Glutamatergic neuron (in vitro differentiated cells): Measurements from ENCODE around the gene SLC25A26. TPM values are rescaled to one million over a fixed set of nuclear protein-coding genes. Genes with fewer than 3 reads are reported as not detected.

ENCODE experiments used
- DNase-seq: peaks from one replicate; pipeline ENCODE4 v3.0.0; 2022
- H3K27ac Mint-ChIP-seq: one replicate; pipeline ENCODE4 v1.8.0; 2020; ENCODE audit warnings: mild to moderate bottlenecking, mixed read lengths, inconsistent platforms; ENCODE audit not compliant: unreplicated experiment
- H3K27me3 Mint-ChIP-seq: one replicate; pipeline ENCODE4 v1.8.0; 2020; ENCODE audit warnings: mild to moderate bottlenecking, moderate library complexity, mixed read lengths, inconsistent platforms; ENCODE audit not compliant: unreplicated experiment
- H3K36me3 Mint-ChIP-seq: one replicate; pipeline ENCODE4 v1.8.0; 2020; ENCODE audit warnings: mild to moderate bottlenecking, mixed read lengths, inconsistent platforms; ENCODE audit not compliant: unreplicated experiment
- H3K4me1 Mint-ChIP-seq: one replicate; pipeline ENCODE4 v1.8.0; 2020; ENCODE audit warnings: mild to moderate bottlenecking, low read depth, mixed read lengths, inconsistent platforms; ENCODE audit not compliant: unreplicated experiment
- H3K4me3 Mint-ChIP-seq: one replicate; pipeline ENCODE4 v1.8.0; 2020; ENCODE audit warnings: mild to moderate bottlenecking, mixed read lengths, inconsistent platforms; ENCODE audit not compliant: unreplicated experiment
- H3K9me3 Mint-ChIP-seq: one replicate; pipeline ENCODE4 v1.8.0; 2020; ENCODE audit warnings: mild to moderate bottlenecking, moderate library complexity, mixed read lengths, inconsistent platforms; ENCODE audit not compliant: unreplicated experiment
- total RNA-seq: library from RNA; stranded (reverse); fragmentation: NEBNext Ultra II Directional; extraction: Animal tissue kit (Norgen Biotek cat#: 25700); gene quantifications from one replicate; pipeline ENCODE4 v1.2.1, GENCODE V29; 2021; ENCODE audit not compliant: unreplicated experiment
- TF ChIP-seq, protein P1 (sequence below): fragments of 200-600 bp; sonication (generic); IDR thresholded peaks from one replicate; pipeline ENCODE4 v1.5.0; 2021; ENCODE audit not compliant: partially characterized antibody, unreplicated experiment

SLC25A26 gene
- total RNA-seq, 1 donor from 2014 or later: 12.7 TPM

DNA sequence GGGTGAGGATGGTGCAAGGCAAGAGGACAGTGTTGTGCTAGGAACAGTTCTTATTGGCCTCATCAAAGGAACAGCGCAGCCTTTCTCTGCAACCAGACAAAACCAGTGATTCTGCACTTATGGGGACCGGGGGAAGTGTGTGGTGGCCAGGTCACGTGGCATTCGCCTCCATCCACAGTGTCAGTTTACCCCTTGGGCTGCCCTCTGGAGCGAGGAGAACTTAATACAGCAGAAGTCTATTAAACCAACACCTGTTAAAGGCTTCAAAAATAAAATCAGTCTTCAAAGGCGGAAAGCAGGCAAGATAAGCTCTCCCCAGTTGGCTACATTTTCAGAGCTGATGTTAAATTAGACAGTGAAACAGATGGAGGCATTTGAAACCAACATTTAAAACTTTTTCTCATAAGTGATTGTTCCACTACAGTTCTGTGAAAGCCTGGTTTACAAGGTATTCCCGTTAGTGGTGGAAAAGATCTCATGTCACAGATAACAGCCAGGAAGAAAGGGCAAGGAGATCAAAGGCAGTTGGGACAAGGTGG lies 204.8 kb downstream of the SLC25A26 start:
- H3K27ac Mint-ChIP-seq: no peak overlapping the region
- TF ChIP-seq, protein P1, sequence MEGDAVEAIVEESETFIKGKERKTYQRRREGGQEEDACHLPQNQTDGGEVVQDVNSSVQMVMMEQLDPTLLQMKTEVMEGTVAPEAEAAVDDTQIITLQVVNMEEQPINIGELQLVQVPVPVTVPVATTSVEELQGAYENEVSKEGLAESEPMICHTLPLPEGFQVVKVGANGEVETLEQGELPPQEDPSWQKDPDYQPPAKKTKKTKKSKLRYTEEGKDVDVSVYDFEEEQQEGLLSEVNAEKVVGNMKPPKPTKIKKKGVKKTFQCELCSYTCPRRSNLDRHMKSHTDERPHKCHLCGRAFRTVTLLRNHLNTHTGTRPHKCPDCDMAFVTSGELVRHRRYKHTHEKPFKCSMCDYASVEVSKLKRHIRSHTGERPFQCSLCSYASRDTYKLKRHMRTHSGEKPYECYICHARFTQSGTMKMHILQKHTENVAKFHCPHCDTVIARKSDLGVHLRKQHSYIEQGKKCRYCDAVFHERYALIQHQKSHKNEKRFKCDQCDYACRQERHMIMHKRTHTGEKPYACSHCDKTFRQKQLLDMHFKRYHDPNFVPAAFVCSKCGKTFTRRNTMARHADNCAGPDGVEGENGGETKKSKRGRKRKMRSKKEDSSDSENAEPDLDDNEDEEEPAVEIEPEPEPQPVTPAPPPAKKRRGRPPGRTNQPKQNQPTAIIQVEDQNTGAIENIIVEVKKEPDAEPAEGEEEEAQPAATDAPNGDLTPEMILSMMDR: no peak
- no peak for DNase-seq
- peaks cover 20% of the 10 kb centered on the region for H3K36me3 Mint-ChIP-seq
- H3K9me3 Mint-ChIP-seq: peaks cover 19% of the 10 kb centered on the region
- H3K4me3 Mint-ChIP-seq: no peak overlapping the region
- peaks cover 2% of the 10 kb centered on the region for H3K27me3 Mint-ChIP-seq
- peaks cover 42% of the 10 kb centered on the region for H3K4me1 Mint-ChIP-seq

DNA sequence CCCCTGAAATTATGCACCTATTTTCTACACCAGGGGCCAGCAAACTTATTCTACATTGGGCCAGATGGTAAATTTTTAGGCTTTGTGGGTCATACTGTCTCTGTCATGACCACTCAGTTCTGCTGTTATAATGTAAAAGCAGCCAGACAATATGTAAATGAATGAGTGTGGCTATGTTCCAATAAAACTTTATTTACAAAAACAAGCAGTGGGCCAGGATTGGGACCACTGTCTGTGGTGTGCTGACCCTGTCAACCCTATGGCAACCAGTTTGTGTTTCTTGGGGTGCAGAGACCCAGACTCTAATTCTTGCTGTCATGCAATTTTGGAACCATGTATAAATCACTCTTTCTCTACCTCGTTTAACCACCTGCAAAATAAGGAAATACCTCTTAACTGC lies 205.3 kb downstream of the SLC25A26 start:
- no peak overlapping the region for H3K4me3 Mint-ChIP-seq

DNA sequence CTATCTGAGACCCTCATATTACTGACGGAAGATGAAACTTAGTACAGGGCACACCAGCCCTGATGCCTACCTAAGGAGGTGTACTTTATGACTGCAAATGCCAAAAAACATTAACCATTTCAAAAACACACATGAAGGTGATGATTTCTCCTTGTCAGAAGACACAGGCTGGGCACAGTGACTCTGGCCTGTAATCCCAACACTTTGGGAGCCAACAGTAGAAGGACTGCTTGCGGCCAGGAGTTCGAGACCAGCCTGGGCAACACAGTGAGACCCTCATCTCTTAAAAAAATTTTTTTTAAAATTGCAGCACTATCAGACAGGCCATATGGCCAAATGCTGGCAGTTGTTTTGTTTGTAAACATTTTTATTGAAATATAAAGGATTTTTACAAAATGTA lies 206.6 kb downstream of the SLC25A26 start:
- peaks cover 8% of the 10 kb centered on the region for H3K36me3 Mint-ChIP-seq
- H3K4me3 Mint-ChIP-seq: peak overlapping the region; percentile 31
- H3K4me1 Mint-ChIP-seq: peaks cover 50% of the 10 kb centered on the region

More for the DNA sequence above, 205.3 kb downstream of the SLC25A26 start:
- H3K36me3 Mint-ChIP-seq: peaks cover 15% of the 10 kb centered on the region
- H3K27me3 Mint-ChIP-seq: peaks cover 3% of the 10 kb centered on the region
- H3K4me1 Mint-ChIP-seq: peaks cover 47% of the 10 kb centered on the region
- DNase-seq: no peak
- no peak overlapping the region for H3K27ac Mint-ChIP-seq
- H3K9me3 Mint-ChIP-seq: peaks cover 21% of the 10 kb centered on the region
- TF ChIP-seq, protein P1: no peak

DNA sequence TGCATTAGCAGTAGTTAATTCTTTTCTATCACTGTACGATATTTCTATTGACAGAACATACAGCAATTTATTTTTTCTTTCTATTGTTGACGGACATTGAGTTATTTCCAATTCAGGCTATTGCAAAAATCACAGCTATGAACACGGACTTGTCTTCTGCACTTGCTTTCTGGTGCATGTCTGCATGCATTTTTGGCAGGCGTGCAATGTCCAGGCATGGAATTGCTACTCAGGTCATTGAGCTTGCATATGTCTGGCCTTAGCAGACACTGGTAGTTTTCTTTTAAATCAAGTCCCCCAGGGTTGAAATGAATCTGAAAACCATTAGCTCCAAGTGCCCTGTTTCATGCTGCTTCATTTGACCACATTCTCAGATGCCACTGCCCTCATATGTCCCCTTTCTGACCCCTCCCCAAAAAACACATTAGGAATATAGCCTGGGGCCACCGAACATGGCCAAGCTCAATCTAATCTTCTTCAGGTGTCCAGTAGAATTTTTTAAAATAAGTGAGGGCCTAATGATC lies 207.2 kb downstream of the SLC25A26 start:
- Mint-ChIP-seq H3K27ac (peak overlapping the region; percentile 62), H3K27me3 (peaks cover 3% of the 10 kb centered on the region), H3K4me1 (peaks cover 50% of the 10 kb centered on the region), H3K4me3 (peak overlapping the region; percentile 73), H3K36me3 (peaks cover 3% of the 10 kb centered on the region), H3K9me3 (peaks cover 12% of the 10 kb centered on the region)
- TF ChIP-seq, protein P1: no peak
- no peak for DNase-seq

More for the DNA sequence above, 206.6 kb downstream of the SLC25A26 start:
- TF ChIP-seq, protein P1: no peak
- no peak for DNase-seq
- H3K27me3 Mint-ChIP-seq: peaks cover 3% of the 10 kb centered on the region
- H3K27ac Mint-ChIP-seq: peak overlapping the region; percentile 35
- peaks cover 13% of the 10 kb centered on the region for H3K9me3 Mint-ChIP-seq

Other genes starting within 250 kb of the SLC25A26 start
- 46.5 TPM for gene MAGI1, start 182.1 kb upstream of the SLC25A26 start, total RNA-seq